ENCODE data around the gene OGFRL1.

GRCh38 chr6:71299541-71300470, 11.2 kb downstream of the OGFRL1 start:
- TF ChIP-seq REST (IDR thresholded peaks at IDR 0.05; ENCODE audit: insufficient read depth in 1 of 2, low read depth in 2 of 2, low read length in 2 of 2) (no peak), TAF1 (IDR thresholded peaks at IDR 0.05; ENCODE audit: borderline replicate concordance, insufficient read depth, low read length) (no peak), POLR2AphosphoS5 (IDR thresholded peaks at IDR 0.05; ENCODE audit: low read depth, low read length) (no peak), SIN3A (IDR thresholded peaks at IDR 0.05; ENCODE audit: borderline replicate concordance, insufficient read depth, low read length) (no peak)

Data from PFSK-1 (cell line).